Activated CD4-positive, alpha-beta memory T cell treated with anti-CD3 and anti-CD28 coated beads for 36 hours (primary cell): ENCODE measurements around the gene OLFM2. TPM values are rescaled to one million over a fixed set of nuclear protein-coding genes. Genes with fewer than 3 reads are reported as not detected.

Experiments used
- CTCF ChIA-PET: fragments of 350-600 bp; sonication (Branson Sonifier 250); formaldehyde crosslinking; loops from one replicate; lab custom pipeline; 2021; ENCODE audit warnings: antibody characterized with exemption, inconsistent platforms; lab: Charles Lee
- POLR2A ChIA-PET: fragments of 350-600 bp; sonication (Branson Sonifier 250); formaldehyde crosslinking; loops from one replicate; lab custom pipeline; 2021; ENCODE audit warnings: antibody characterized with exemption; lab: Charles Lee
- DNase-seq: peaks from one replicate; pipeline ENCODE4 v3.0.0-alpha.2; 2020
- H3K27ac Mint-ChIP-seq: one replicate; pipeline ENCODE4 v1.8.0; 2021; ENCODE audit warnings: mixed read lengths
- H3K27me3 Mint-ChIP-seq: one replicate; pipeline ENCODE4 v1.8.0; 2021; ENCODE audit warnings: mixed read lengths
- H3K36me3 Mint-ChIP-seq: one replicate; pipeline ENCODE4 v1.8.0; 2021; ENCODE audit warnings: mixed read lengths
- H3K4me1 Mint-ChIP-seq: one replicate; pipeline ENCODE4 v1.8.0; 2021; ENCODE audit warnings: low read depth, mixed read lengths
- H3K4me3 Mint-ChIP-seq: one replicate; pipeline ENCODE4 v1.8.0; 2021; ENCODE audit warnings: mild to moderate bottlenecking, mixed read lengths
- H3K9me3 Mint-ChIP-seq: one replicate; pipeline ENCODE4 v1.8.0; 2021; ENCODE audit warnings: mixed read lengths
- intact Hi-C: fragments of 100-400 bp; cut with micrococcal nuclease; formaldehyde crosslinking; loops from one replicate; pipeline ENCODE4 v1.15.1; 2023
- total RNA-seq, 2 experiments: library from RNA; stranded (reverse); gene quantifications; one replicate each; pipeline ENCODE4 v1.2.3, GENCODE V29; 2021

Gene OLFM2
- total RNA-seq, 2 experiments from 2014 or later = 0.58 to 0.59 TPM

- Mint-ChIP-seq H3K4me3 (no peak overlapping the region), H3K27me3 (peaks cover 9% of the 10 kb centered on the region), H3K36me3 (no peaks in the 10 kb centered on the region), H3K4me1 (no peaks in the 10 kb centered on the region), H3K9me3 (no peaks in the 10 kb centered on the region), H3K27ac (no peak overlapping the region)
- CTCF ChIA-PET = interaction anchor here (1.6 kb wide), 1 partner anchor 28 kb away, joined by 4 read pairs; no protein-coding TSS in a partner anchor
- POLR2A ChIA-PET = no interaction called here
- DNase-seq = no peak
- intact Hi-C loops = no loop called here
These were observed 35.3 kb downstream of the OLFM2 start for GRCh38 chr19:9901020-9901419.

GRCh38 chr19:9891609-9892373, 44.5 kb downstream of the OLFM2 start:
- no peak overlapping the region for H3K4me3 Mint-ChIP-seq
- no peaks in the 10 kb centered on the region for H3K36me3 Mint-ChIP-seq
- DNase-seq = no peak
- H3K9me3 Mint-ChIP-seq = no peaks in the 10 kb centered on the region
- ChIA-PET CTCF (no interaction called here), POLR2A (no interaction called here)
- no peaks in the 10 kb centered on the region for H3K4me1 Mint-ChIP-seq
- H3K27ac Mint-ChIP-seq = no peak overlapping the region
- intact Hi-C loops = no loop called here
- peaks cover 3% of the 10 kb centered on the region for H3K27me3 Mint-ChIP-seq

- Mint-ChIP-seq H3K27me3 (peaks cover 2% of the 10 kb centered on the region), H3K4me1 (no peaks in the 10 kb centered on the region), H3K4me3 (no peak overlapping the region), H3K9me3 (no peaks in the 10 kb centered on the region), H3K36me3 (no peaks in the 10 kb centered on the region), H3K27ac (no peak overlapping the region)
- ChIA-PET POLR2A (no interaction called here), CTCF (no interaction called here)
- no peak for DNase-seq
- intact Hi-C loops = no loop called here
These were observed 51.2 kb downstream of the OLFM2 start for GRCh38 chr19:9885077-9885552.

- Mint-ChIP-seq H3K9me3 (no peaks in the 10 kb centered on the region), H3K27me3 (peaks cover 2% of the 10 kb centered on the region), H3K27ac (no peak overlapping the region), H3K4me3 (no peak overlapping the region), H3K4me1 (no peaks in the 10 kb centered on the region), H3K36me3 (no peaks in the 10 kb centered on the region)
- intact Hi-C loops = no loop called here
- no peak for DNase-seq
- POLR2A ChIA-PET = no interaction called here
- CTCF ChIA-PET = interaction anchor here (1.5 kb wide), 1 partner anchor 10 kb away, joined by 4 read pairs; no protein-coding TSS in a partner anchor
These were observed 52.6 kb downstream of the OLFM2 start for GRCh38 chr19:9883764-9884163.

- ChIA-PET CTCF (interaction anchor here (0.7 to 1.5 kb wide), 2 partner anchors 10 to 144 kb away, joined by 3 to 4 read pairs; no protein-coding TSS in a partner anchor), POLR2A (no interaction called here)
These were observed 53.0 kb downstream of the OLFM2 start for GRCh38 chr19:9883231-9883758.

GRCh38 chr19:9881720-9882119, 54.6 kb downstream of the OLFM2 start:
- ChIA-PET CTCF (no interaction called here), POLR2A (no interaction called here)
- Mint-ChIP-seq H3K9me3 (no peaks in the 10 kb centered on the region), H3K27me3 (no peaks in the 10 kb centered on the region), H3K4me1 (no peaks in the 10 kb centered on the region), H3K4me3 (no peak overlapping the region), H3K36me3 (no peaks in the 10 kb centered on the region), H3K27ac (no peak overlapping the region)
- DNase-seq = no peak
- intact Hi-C loops = no loop called here

More at GRCh38 chr19:9883231-9883758, 53.0 kb downstream of the OLFM2 start:
- H3K36me3 Mint-ChIP-seq = no peaks in the 10 kb centered on the region
- H3K27me3 Mint-ChIP-seq = no peaks in the 10 kb centered on the region
- H3K4me3 Mint-ChIP-seq = no peak overlapping the region
- intact Hi-C loops = no loop called here
- no peak overlapping the region for H3K27ac Mint-ChIP-seq
- DNase-seq = no peak
- H3K9me3 Mint-ChIP-seq = no peaks in the 10 kb centered on the region
- no peaks in the 10 kb centered on the region for H3K4me1 Mint-ChIP-seq

GRCh38 chr19:9878511-9879196, 57.7 kb downstream of the OLFM2 start:
- no peaks in the 10 kb centered on the region for H3K9me3 Mint-ChIP-seq
- POLR2A ChIA-PET = interaction anchor here (0.5 kb wide), 1 partner anchor 51 kb away, joined by 3 read pairs; no protein-coding TSS in a partner anchor
- intact Hi-C loops = no loop called here
- H3K27ac Mint-ChIP-seq = no peak overlapping the region
- H3K36me3 Mint-ChIP-seq = no peaks in the 10 kb centered on the region
- H3K4me3 Mint-ChIP-seq = no peak overlapping the region
- DNase-seq = no peak
- H3K27me3 Mint-ChIP-seq = no peaks in the 10 kb centered on the region
- CTCF ChIA-PET = interaction anchor here (0.6 kb wide), 1 partner anchor 121 kb away, joined by 3 read pairs; no protein-coding TSS in a partner anchor
- H3K4me1 Mint-ChIP-seq = no peaks in the 10 kb centered on the region

- POLR2A ChIA-PET = interaction anchor here (0.5 kb wide), 1 partner anchor 51 kb away, joined by 3 read pairs; no protein-coding TSS in a partner anchor
- no peaks in the 10 kb centered on the region for H3K4me1 Mint-ChIP-seq
- no peak overlapping the region for H3K4me3 Mint-ChIP-seq
- no peaks in the 10 kb centered on the region for H3K27me3 Mint-ChIP-seq
- DNase-seq = no peak
- no peaks in the 10 kb centered on the region for H3K9me3 Mint-ChIP-seq
- H3K27ac Mint-ChIP-seq = no peak overlapping the region
- CTCF ChIA-PET = no interaction called here
- no peaks in the 10 kb centered on the region for H3K36me3 Mint-ChIP-seq
- intact Hi-C loops = no loop called here
These were observed 58.4 kb downstream of the OLFM2 start for GRCh38 chr19:9877780-9878510.

- POLR2A ChIA-PET = no interaction called here
- intact Hi-C loops = no loop called here
- H3K4me1 Mint-ChIP-seq = no peaks in the 10 kb centered on the region
- CTCF ChIA-PET = interaction anchor here (0.6 to 1.1 kb wide), 3 partner anchors 10 to 353 kb away, joined by 3 read pairs; no protein-coding TSS in a partner anchor
- H3K27ac Mint-ChIP-seq = no peak overlapping the region
- no peak for DNase-seq
- H3K4me3 Mint-ChIP-seq = no peak overlapping the region
- H3K27me3 Mint-ChIP-seq = no peaks in the 10 kb centered on the region
- H3K36me3 Mint-ChIP-seq = no peaks in the 10 kb centered on the region
- H3K9me3 Mint-ChIP-seq = no peaks in the 10 kb centered on the region
These were observed 60.5 kb downstream of the OLFM2 start for GRCh38 chr19:9875796-9876195.

GRCh38 chr19:9875031-9875627, 61.2 kb downstream of the OLFM2 start:
- Mint-ChIP-seq H3K27me3 (no peaks in the 10 kb centered on the region), H3K4me1 (no peaks in the 10 kb centered on the region), H3K9me3 (no peaks in the 10 kb centered on the region), H3K27ac (no peak overlapping the region), H3K4me3 (no peak overlapping the region), H3K36me3 (no peaks in the 10 kb centered on the region)
- CTCF ChIA-PET = interaction anchor here (0.6 to 1.1 kb wide), 3 partner anchors 9 to 354 kb away, joined by 3 read pairs; no protein-coding TSS in a partner anchor
- POLR2A ChIA-PET = no interaction called here
- DNase-seq = no peak
- intact Hi-C loops = no loop called here

- DNase-seq = no peak
- intact Hi-C loops = no loop called here
- H3K27me3 Mint-ChIP-seq = no peaks in the 10 kb centered on the region
- H3K4me1 Mint-ChIP-seq = no peaks in the 10 kb centered on the region
- H3K36me3 Mint-ChIP-seq = no peaks in the 10 kb centered on the region
- no peaks in the 10 kb centered on the region for H3K9me3 Mint-ChIP-seq
- H3K4me3 Mint-ChIP-seq = no peak overlapping the region
- CTCF ChIA-PET = interaction anchor here (0.6 to 2.1 kb wide), 3 partner anchors 27 to 1742 kb away, joined by 4 read pairs; no protein-coding TSS in a partner anchor
- POLR2A ChIA-PET = interaction anchor here (0.7 kb wide), 1 partner anchor 127 kb away, joined by 3 read pairs; no protein-coding TSS in a partner anchor
- no peak overlapping the region for H3K27ac Mint-ChIP-seq
These were observed 63.6 kb downstream of the OLFM2 start for GRCh38 chr19:9872618-9873242.
